Tibial artery (tissue), 4 donors: ENCODE measurements around the gene TNFRSF12A.

Source experiments
- DNase-seq, 2 donors: peaks; one replicate each; pipeline ENCODE4 v3.0.0-alpha.2; 2019
- H3K27ac ChIP-seq, 2 donors: fragments of 200-600 bp; sonication (generic) in 1 of 2; 1 replicate in 1 of 2; 2 replicates in 1 of 2; pipeline ENCODE4 v1.5.1; 2018 to 2019; ENCODE audit warnings: mild to moderate bottlenecking in 1 of 2
- H3K27me3 ChIP-seq, 2 donors: fragments of 200-600 bp; sonication (generic) in 1 of 2; one replicate each; pipeline versions ENCODE4 v1.5.1 to v1.6.0; 2016 to 2019
- H3K36me3 ChIP-seq, 3 donors: fragments of 200-600 bp; sonication (generic) in 2 of 3; one replicate each; pipeline ENCODE4 v1.5.1; 2016 to 2019; ENCODE audit warnings: mild to moderate bottlenecking in 2 of 3
- H3K4me1 ChIP-seq, 4 donors: fragments of 200-600 bp; sonication (generic) in 2 of 4; 1 replicate in 3 of 4; 2 replicates in 1 of 4; pipeline ENCODE4 v1.5.1; 2016 to 2019
- H3K4me3 ChIP-seq, 2 donors: fragments of 200-600 bp; sonication (generic) in 1 of 2; 1 replicate in 1 of 2; 2 replicates in 1 of 2; pipeline ENCODE4 v1.5.1; 2018 to 2019; ENCODE audit warnings: mild to moderate bottlenecking in 2 of 2
- H3K9me3 ChIP-seq, 3 donors: fragments of 200-600 bp; sonication (generic) in 1 of 3; one replicate each; pipeline ENCODE4 v1.5.1; 2016 to 2019
- CTCF ChIP-seq, 2 experiments: fragments of 200-600 bp in 1 of 2; fragments of 450-650 bp in 1 of 2; IDR thresholded peaks; one replicate each; pipeline ENCODE4 v1.5.1; 2017 to 2019; ENCODE audit warnings: antibody characterized with exemption in 2 of 2, mild to moderate bottlenecking in 1 of 2, moderate library complexity in 1 of 2
- intact Hi-C: fragments of 100-400 bp; cut with DNase I; formaldehyde crosslinking; loops from one replicate; pipeline ENCODE4 v1.15.0; 2023; ENCODE audit warnings: low total_unique reads

The TNFRSF12A gene

GRCh38 chr16:3013491-3013951 lies 6.6 kb upstream of the TNFRSF12A start:
- intact Hi-C loops, result no loop called here
- no peaks in the 10 kb centered on the region for H3K36me3 ChIP-seq
- TF ChIP-seq CTCF (IDR thresholded peaks at IDR 0.05), result no peak
- H3K9me3 ChIP-seq, result no peaks in the 10 kb centered on the region
- peaks cover 6 to 70% of the 10 kb centered on the region in 2 donors for H3K27me3 ChIP-seq
- no peak for DNase-seq
- H3K4me3 ChIP-seq, result no peak overlapping the region
- H3K4me1 ChIP-seq, result peaks cover 0 to 14% (median 3%) of the 10 kb centered on the region in 4 donors
- H3K27ac ChIP-seq, result no peak overlapping the region

- peaks cover 0 to 17% (median 3%) of the 10 kb centered on the region in 4 donors for H3K4me1 ChIP-seq
- H3K9me3 ChIP-seq, result no peaks in the 10 kb centered on the region
- H3K36me3 ChIP-seq, result no peaks in the 10 kb centered on the region
- H3K27me3 ChIP-seq, result peaks cover 6 to 70% of the 10 kb centered on the region in 2 donors
- no peak overlapping the region for H3K4me3 ChIP-seq
- DNase-seq, result no peak
- no peak overlapping the region for H3K27ac ChIP-seq
- no peak for TF ChIP-seq CTCF (IDR thresholded peaks at IDR 0.05)
- intact Hi-C loops, result no loop called here
These were observed 6.0 kb upstream of the TNFRSF12A start for GRCh38 chr16:3013998-3014690.

- H3K4me3 ChIP-seq, result no peak overlapping the region
- H3K4me1 ChIP-seq, result peaks cover 0 to 23% (median 9%) of the 10 kb centered on the region in 4 donors
- no peak overlapping the region for H3K27ac ChIP-seq
- H3K9me3 ChIP-seq, result no peaks in the 10 kb centered on the region
- H3K36me3 ChIP-seq, result no peaks in the 10 kb centered on the region
- TF ChIP-seq CTCF (IDR thresholded peaks at IDR 0.05), result no peak
- intact Hi-C loops, result no loop called here
- H3K27me3 ChIP-seq, result peaks cover 6 to 65% of the 10 kb centered on the region in 2 donors
- no peak for DNase-seq
These were observed 5.2 kb upstream of the TNFRSF12A start for GRCh38 chr16:3014971-3015370.

- Histone ChIP-seq H3K9me3 (no peaks in the 10 kb centered on the region), H3K27ac (no peak overlapping the region), H3K27me3 (peaks cover 6 to 55% of the 10 kb centered on the region in 2 donors), H3K36me3 (no peaks in the 10 kb centered on the region), H3K4me3 (no peak overlapping the region), H3K4me1 (peaks cover 0 to 22% (median 10%) of the 10 kb centered on the region in 4 donors)
- no peak for DNase-seq
- TF ChIP-seq CTCF (IDR thresholded peaks at IDR 0.05), result no peak
- intact Hi-C loops, result no loop called here
These were observed 4.2 kb upstream of the TNFRSF12A start for GRCh38 chr16:3015865-3016521.

GRCh38 chr16:3017344-3017743 lies 2.8 kb upstream of the TNFRSF12A start:
- no peak for DNase-seq

More at GRCh38 chr16:3017344-3017743, 2.8 kb upstream of the TNFRSF12A start:
- Histone ChIP-seq H3K4me1 (peaks cover 0 to 36% (median 22%) of the 10 kb centered on the region in 4 donors), H3K27me3 (peaks cover 1 to 45% of the 10 kb centered on the region in 2 donors), H3K9me3 (no peaks in the 10 kb centered on the region), H3K27ac (no peak overlapping the region), H3K4me3 (no peak overlapping the region), H3K36me3 (no peaks in the 10 kb centered on the region)
- intact Hi-C loops, result no loop called here
- no peak for TF ChIP-seq CTCF (IDR thresholded peaks at IDR 0.05)
